Left cardiac atrium (tissue), 4 donors: ENCODE measurements around the gene TRMT61A. TPM values are rescaled to one million over a fixed set of nuclear protein-coding genes. Genes with fewer than 3 reads are reported as not detected.
A peak's percentile ranks its signal among the peaks of the same experiment; 100 is the strongest.
"Not testable (repeated sequence)": the region's sequence is repeated elsewhere in the genome, so short reads cannot be mapped to it uniquely, and the experiment has no call there.

Experiments used
- ATAC-seq, 2 donors: fragments of 200-7000 bp; cut with Tn5 transposase; one replicate each; pipeline ENCODE4 v1.9.1; 2020; ENCODE audit warnings: mild to moderate bottlenecking in 2 of 2, moderate library complexity in 2 of 2
- DNase-seq: peaks from one replicate; pipeline ENCODE4 v3.0.0-alpha.2; 2020
- intact Hi-C, 2 donors: fragments of 100-400 bp; cut with DNase I; formaldehyde crosslinking; loops; one replicate each; pipeline versions ENCODE4 v1.14.1 to v1.15.1; 2022 to 2023
- total RNA-seq, 2 donors: library from RNA; stranded (reverse); fragmentation: NEBNext Ultra II Directional; extraction: Animal tissue kit (Norgen Biotek cat#: 25700); gene quantifications; one replicate each; pipeline ENCODE4 v1.2.1, GENCODE V29; 2021
- donor health status: DM: no; HTN: yes; CAD: no.
- donor health status: DM: no; HTN: yes; CAD: no; lungs with severe emphysema.
- donor health status: DM: yes; HTN: yes; CAD: no.
- donor health status: Dilated cardiomyopathy.

TRMT61A gene
- total RNA-seq, 2 donors from 2014 or later = 6.0 to 8.5 TPM

- DNase-seq = peak; percentile 25
- intact Hi-C loops = no loop called here
- ATAC-seq = no peak
Measured at GRCh38 chr14:103520269-103520656, 8.7 kb upstream of the TRMT61A start.

GRCh38 chr14:103520657-103521437 lies 8.1 kb upstream of the TRMT61A start:
- ATAC-seq = peak; percentile 44 to 54
- DNase-seq = peak; percentile 84
- intact Hi-C loops = no loop called here

DNA sequence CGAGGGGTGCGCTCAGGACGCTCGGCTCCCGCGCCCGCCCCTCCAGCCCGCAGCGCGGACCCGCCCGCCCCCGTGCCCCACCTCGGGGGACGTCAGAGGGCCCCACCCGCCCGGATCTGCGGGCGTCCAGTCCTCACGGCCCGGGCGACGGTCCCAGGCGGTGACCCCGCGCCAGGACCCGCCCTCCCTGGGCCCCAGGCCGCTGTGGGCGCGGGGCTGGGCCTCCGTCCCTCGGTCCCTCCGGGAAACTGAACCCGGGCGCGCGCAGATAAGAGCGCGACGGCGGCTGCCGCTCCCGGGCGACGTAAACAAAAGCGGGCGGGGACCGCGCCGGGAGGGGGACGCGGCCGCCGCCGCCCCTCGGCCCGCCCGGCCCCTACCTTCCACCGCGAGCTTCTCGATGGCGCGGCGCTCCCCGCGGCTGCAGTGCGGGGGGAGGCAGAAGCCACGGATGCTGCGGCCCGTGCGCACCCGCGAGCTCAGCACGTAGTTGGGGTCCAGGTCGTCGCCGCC lies 7.5 kb upstream of the TRMT61A start:
- intact Hi-C loops = no loop called here
- ATAC-seq (peak; percentile 41 to 53), DNase-seq (no peak)

GRCh38 chr14:103521951-103522563 lies 6.9 kb upstream of the TRMT61A start:
- DNase-seq (peak; percentile 56), ATAC-seq (no peak)
- intact Hi-C loops = no loop called here

DNA sequence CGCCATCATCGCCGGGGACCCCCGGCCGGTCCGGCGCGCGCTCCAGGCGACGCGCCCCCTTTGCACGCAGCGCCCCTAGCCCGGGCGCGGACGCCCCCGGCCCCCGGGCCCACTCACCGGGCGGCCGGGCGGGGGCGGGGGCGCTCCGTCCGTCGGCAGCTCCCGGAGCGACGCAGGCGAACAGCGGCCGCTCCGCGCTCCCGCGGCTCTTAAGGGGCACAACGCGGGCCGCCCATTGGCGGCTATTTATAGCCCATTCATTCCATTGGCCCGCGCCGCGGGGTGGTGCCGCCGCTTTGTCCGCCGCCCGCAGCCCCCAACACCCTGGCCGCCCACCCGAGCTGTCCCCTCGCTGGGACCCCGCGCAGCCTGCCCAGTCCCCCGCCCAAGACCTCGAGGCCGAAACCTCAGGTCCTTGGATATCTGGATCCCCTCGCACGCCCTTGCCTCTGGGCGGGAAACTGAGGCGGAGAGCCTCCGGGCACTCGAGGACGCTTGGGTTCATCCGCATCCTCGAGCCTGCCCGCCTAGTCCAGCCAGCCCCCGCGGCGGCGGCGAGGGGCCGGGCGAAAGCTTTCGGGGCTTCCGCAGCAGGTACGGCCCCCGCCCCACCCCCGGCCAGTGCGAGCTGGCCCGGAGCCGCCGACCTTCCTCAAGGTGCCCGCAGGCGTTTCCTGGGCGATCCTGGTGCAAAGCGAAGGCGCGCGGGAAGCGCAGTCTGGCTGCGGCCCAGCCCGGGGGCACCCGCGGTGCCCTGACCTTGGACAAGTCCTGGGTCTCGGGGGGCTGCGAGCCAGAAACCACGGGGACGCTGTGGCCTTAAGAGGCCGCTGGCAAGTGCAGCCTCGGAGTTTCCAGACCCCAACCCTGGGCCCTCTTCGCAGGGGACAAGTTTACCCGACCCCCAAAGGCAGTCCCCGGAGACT lies 6.1 kb upstream of the TRMT61A start, which contains the start of gene CKB:
CKB (minus strand) TSS at position 182 of the 926 bp plus-strand sequence. CDS start 337 bp downstream, outside the sequence.
- ATAC-seq (peak; percentile 8 to 28), DNase-seq (peak; percentile 82)
- intact Hi-C loops = no loop called here

- intact Hi-C loops = no loop called here
- DNase-seq (no peak), ATAC-seq (no peak)
Measured at GRCh38 chr14:103523575-103523954, 5.4 kb upstream of the TRMT61A start.

DNA sequence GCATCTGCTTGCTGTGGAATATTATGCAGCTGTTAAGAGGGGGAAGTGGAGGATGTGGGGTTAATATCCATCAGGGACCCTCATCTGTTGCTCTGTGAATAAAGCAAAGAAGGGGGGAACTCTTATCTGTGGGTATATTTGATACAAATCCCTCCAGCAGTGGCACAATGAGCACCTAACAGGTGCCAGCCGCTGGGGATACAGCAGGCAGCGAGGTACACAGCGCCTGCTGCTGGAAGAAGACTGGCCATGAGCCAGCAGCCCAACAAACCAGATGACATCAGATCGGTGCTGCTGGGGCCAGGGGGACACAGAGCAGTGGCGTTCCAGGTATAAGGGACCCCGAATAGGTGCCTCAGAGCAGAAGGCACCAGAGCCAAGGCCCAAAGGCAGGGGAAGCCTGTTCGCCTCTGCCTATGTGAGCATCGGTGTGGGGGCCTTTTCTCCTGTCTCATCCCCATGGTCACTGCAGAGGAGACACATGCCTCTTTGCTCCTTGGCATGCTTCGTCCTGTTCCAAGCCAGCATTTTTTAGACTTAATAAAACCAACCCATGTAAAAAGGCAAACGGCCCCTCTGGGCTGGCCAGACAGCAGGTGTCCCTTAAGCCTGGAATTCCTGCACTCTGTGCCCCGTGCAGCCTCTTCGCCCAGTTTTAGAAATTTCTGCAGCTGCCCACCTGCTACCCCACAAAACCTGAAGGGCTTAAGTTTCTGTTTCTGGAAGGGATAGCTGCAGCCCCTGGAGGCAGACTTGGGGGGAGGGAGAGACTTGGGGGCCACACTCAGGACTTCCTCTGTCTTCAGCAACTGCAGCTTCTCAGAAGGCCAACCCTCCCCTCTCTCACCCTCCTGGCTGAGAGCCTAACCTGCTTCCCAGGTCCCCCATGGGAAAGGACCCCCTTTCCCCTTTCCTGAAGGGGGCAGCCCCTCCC lies 4.7 kb upstream of the TRMT61A start:
- DNase-seq (no peak), ATAC-seq (no peak)
- intact Hi-C loops = no loop called here

DNA sequence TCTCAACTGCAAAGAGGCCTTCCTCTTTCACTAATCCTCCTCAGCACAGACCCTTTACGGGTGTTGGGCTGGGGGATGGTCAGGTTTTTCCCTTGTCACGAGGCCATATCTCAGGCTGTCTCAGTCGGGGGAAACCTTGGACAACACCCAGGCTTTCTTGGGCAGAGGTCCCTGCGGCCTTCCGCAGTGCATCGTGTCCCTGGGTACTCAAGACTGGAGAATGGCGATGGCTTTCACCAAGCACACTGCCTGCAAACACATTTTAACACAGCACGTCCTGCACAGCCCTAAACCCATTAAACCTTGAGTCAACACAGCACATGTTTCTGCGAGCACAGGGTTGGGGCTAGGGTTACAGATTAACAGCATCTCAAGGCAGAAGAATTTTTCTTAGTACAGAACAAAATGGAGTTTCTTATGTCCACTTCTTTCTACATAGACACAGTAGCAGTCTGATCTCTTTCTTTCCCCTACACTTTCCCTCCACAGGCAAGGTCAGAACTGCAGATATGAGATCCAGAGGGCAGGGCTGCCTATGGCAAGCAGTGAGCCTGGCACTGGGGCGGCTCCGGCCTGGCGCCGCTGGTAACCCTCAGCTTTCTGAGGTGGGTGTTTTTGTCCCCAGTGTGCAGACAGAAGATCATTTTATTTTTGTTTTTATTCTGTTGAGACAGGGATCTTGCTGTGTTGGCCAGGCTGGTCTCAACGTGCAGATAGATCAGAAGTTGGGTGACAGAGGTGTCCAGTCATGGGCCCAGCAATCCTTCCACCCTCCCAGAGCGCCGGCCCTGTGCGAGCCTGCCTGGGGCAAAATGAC lies 3.4 kb upstream of the TRMT61A start:
- intact Hi-C loops, ATAC-seq, DNase-seq: not testable (repeated sequence)

- DNase-seq = no peak
- intact Hi-C loops = no loop called here
- ATAC-seq = no peak
Measured at GRCh38 chr14:103526247-103526913, 2.6 kb upstream of the TRMT61A start.

DNA sequence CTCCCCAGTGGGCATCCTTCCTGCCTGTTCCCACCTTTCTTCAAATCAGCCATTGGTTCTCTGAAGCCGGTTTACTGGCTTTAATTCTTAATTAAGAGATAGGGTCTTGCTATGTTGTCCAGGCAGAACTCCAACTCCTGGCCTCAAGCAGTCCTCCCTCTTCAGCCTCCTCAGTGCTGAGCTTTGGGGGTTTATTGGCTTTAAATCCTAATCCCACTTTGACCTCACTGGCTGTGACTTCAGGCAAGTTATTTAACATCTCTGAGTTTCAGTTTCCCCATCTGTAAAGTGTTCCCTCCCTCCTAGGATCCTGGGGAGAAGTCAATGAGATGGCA lies 2.1 kb upstream of the TRMT61A start:
- no peak for DNase-seq
- intact Hi-C loops = no loop called here
- no peak for ATAC-seq

- intact Hi-C loops = no loop called here
- DNase-seq = no peak
- no peak for ATAC-seq
Measured at GRCh38 chr14:103527408-103528145, 1.4 kb upstream of the TRMT61A start.

DNA sequence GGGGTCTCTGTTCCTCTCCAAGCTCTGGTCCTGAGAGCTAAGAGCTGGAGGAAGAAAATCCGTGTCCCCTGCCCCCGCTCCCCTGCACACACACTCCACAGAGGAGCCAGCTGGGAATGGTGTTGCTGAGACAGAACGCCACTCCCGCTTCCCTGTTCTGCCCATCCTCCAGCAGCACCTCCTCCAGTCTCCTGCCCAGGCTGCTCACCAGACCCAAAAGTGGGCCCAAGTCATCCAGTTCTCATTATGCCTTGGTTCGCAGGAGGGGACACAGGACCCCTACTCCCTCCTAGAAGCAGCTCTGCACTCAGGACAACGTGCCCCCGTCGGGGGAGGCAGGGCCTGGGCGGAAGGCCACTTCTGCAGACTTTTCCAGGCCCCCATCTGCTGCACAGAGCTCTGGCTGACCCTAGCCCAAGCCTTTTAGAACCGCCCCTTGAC lies 830 bp upstream of the TRMT61A start:
- DNase-seq (no peak), ATAC-seq (peak; percentile 48 to 56)
- intact Hi-C loops = no loop called here

DNA sequence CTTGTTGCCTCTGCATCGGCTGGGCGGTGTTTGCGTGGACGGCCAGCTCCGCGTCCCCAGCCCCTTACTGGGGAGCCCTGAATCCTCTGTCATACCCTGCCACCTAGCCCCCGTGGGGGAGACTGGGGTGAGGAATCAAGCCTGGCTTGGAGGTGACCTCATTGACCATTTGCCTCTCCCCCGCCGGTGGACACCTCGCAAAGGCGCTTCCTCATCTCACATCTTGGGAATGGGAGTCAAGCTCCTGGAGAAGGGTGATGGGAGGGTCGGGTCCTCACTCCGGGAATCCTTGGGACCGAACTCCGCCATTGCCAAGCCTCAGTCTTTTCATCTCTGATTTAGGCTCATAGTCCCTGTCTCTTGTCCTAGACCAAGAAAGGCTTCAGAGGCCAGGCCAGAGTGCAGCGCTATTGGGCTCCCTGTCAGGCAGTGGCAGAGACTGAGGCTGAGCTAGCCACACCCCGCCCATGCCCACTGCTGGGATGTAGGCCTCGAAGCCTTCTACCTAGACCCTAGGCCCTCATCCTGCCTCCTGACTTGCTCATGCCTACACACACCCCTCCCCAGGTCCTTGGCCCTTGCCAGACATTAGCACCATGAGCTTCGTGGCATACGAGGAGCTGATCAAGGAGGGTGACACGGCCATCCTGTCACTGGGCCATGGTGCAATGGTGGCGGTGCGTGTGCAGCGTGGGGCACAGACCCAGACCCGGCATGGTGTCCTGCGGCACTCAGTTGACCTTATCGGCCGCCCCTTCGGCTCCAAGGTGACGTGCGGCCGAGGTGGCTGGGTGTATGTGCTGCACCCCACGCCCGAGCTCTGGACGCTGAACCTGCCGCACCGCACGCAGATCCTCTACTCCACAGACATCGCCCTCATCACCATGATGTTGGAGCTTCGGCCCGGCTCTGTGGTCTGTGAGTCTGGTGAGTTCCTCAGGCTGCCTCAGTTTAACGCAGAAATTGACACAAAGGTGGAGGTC lies 678 bp downstream of the TRMT61A start:
- DNase-seq = no peak
- intact Hi-C loops = no loop called here
- ATAC-seq = no peak

DNA sequence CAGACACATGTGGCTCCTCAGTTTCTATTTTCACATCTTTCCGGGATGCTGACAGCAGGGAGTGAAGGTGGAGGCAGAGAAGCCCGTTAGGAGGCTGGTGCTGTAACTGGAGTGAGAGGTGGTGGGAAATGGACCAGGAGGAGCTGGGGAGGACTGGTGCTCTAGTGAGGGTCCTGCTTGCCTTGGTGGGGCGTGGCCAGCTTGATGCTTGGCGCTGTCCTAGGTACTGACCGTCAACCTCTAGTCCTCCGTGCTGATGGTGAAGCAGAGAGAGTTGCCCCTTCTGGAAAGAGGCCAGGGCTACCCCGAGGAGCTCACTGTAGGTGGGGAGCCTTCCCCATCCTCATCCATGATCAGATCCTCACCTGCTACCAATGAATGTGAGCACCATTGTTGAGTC lies 1.4 kb downstream of the TRMT61A start:
- DNase-seq = no peak
- intact Hi-C loops = no loop called here
- ATAC-seq = no peak

GRCh38 chr14:103530831-103531230 lies 1.8 kb downstream of the TRMT61A start:
- DNase-seq = no peak
- intact Hi-C loops = no loop called here
- ATAC-seq = no peak
